ENCODE results near the gene NLRP8.

- TF ChIP-seq CTCF (conservative IDR thresholded peaks at IDR 0.05; ENCODE audit: low read depth, low read length) (no peak), EZH2 (IDR thresholded peaks at IDR 0.05; ENCODE audit: low read length, unreplicated experiment) (no peak), EZH2phosphoT487 (IDR thresholded peaks at IDR 0.05; ENCODE audit: borderline replicate concordance, low read length) (no peak)
These were observed 12.4 kb upstream of the NLRP8 start for GRCh38 chr19:55935206-55935605.

Measured in PC-3 (cell line).